HG03108 (cell line): ENCODE data around the gene FIBIN.

ENCODE experiments used
- ATAC-seq: cut with Tn5 transposase; IDR thresholded peaks from one replicate; pipeline ENCODE4 v1.9.1; 2021; ENCODE audit warnings: moderate library complexity; ENCODE audit not compliant: unreplicated experiment

The FIBIN gene

DNA sequence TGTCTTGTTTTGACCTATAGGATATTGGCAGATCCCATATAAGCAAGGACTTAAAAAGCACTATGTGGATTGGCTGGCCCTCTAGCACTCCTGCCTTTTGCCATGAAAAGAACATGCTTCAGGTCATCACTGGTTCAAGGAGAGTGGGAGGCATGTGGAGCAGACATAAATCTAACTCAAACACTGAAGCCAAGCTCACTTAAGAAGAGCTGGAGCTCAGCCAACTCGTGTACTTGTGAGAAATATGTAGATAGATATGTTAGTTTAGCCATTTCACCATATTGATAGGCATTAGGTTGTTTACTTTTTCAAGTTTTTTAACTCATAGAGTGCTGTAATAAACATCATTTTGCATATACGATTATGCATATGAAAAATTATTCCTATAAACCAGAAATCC lies 26.8 kb downstream of the FIBIN start:
- no peak for ATAC-seq

DNA sequence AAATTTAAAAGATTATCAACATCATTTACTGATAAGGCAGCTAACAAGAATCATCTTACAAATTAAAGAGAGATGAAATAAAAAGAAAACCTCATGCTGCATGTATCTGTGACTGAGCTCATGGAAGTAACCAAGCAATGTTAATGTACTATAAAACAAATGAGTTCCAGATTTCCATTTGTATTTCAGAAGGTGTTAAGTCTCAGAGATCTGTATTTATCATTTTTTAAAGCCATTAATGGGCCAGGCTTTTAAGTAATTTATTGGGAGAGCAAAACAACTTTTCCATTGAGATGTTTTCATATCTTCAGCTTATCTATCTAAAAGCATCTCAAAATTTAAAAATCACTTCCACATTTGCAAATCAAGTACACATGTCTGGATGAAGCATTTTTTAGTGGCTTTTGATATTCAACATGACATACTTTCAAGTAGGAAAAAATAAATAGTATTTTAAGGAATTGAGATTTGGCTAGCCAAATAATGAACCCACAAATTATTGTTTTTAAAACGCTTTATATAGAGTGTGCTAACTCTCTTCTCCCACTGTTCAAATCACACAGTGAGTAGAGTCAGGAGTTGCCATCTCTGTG lies 28.8 kb downstream of the FIBIN start:
- no peak for ATAC-seq

DNA sequence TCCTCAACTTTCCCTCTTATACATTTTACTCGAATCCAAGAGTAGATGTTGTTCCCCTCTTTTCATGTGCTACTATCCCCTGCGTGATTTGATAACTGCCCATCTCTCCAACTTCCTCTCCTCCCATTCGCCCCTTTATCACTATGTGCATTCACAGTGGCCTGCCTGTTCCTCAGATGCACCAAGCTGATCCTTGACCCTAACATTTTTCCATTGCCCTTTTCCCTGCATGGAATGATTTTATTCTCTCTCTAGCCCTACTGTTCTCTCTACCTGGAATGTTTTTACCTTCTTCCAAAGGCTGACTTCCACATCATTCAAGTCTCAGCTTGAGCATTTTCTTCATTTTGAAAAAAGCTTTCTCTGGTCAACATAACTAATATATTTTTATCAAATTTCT lies 31.0 kb downstream of the FIBIN start:
- ATAC-seq: no peak

DNA sequence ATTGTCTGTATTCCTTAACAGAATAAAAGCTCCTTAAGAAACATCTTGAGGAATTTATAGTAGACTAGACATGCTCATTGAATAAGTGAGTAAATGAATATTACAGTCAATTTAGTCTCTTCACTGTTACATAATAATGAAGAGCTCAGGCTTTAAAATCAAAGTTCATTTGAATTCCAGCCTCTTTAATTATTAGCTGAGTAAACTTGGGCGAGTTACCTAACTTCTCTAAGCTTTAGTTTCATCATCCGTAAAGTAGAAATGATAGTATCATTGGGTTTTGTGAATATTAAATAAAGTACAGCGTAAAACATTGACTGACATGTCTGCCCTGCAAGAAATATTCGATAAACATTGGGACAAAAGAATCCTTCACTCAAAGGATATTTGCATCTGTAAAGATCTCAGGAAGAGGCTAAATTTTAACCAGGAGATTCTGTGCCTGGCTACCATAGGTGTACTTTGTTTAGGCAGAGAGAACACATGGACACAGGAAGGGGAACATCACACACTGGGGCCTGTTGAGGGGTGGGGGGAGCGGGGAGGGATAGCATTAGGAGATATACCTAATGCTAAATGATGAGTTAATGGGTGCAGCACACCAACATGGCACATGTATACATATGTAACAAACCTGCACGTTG lies 31.5 kb downstream of the FIBIN start:
- ATAC-seq: no peak

DNA sequence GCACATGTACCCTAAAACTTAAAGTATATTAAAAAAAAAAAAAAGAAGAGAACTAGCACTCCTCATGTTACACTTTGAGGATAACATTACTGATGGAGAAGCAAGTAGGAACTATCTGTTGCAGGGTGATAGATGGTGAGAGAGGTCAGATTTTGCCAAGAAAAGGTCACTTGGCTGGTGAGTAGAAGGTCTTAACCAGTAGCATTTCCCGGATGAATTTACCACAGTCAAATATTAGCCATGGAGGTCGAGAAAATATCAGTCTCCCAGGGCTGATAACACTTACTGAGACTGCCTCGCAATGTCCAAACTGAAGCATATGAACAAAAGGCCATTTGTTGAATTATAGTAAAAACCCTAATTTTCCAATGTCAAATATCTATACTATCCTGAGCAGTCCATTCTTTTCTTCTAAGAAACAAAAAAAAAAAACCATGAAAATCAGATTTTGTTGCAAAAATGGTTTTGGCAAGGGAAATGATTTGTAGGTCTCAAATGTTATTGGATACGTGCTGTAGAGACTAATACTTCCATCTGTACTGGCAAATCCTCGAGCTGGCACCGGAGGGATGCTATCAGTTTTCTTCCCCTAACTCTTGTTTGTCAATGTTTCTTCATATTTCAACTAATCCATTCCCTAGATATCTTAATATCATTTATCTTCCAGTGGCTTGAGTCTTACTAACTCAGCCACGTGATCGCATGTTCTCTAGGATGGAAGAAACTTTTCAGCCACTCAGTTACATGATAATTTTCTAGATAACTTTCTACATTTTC lies 32.2 kb downstream of the FIBIN start:
- ATAC-seq: no peak

DNA sequence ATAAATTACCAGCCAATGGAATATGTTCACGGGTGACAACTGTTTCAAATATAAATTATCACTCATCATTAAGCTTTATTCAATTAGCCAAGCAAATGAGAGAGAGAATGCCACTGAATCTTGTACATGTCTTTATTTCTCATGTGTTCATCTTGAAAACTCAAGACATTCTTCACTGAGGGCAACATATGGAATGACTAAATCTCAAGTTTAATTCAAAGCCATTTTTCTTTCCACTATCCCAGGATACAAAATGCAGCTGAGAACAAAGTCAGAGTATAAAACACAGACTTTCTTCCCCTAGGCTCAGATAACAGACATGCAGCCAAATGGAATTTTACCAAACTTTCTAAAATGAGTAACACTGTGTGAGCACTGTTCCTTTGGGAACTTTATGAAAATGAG lies 34.7 kb downstream of the FIBIN start:
- no peak for ATAC-seq

DNA sequence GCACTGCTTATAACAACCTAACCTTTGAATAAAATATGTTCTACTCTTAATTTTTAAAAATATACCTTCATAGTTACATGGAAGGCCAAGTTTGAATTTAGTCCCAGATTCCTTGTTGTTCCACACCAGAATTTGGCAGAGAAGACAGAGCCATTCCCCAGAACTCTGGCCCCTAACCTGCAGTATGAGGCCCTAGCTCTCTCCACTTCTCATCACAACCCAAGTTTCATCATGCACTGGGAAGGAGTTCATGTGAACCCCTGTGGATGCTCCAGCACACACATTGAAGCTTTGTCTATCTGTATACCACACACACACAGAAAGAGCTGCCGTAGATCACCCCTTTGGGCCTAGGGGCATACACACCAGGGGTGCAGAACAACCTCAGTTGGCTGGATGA lies 36.1 kb downstream of the FIBIN start:
- no peak for ATAC-seq

DNA sequence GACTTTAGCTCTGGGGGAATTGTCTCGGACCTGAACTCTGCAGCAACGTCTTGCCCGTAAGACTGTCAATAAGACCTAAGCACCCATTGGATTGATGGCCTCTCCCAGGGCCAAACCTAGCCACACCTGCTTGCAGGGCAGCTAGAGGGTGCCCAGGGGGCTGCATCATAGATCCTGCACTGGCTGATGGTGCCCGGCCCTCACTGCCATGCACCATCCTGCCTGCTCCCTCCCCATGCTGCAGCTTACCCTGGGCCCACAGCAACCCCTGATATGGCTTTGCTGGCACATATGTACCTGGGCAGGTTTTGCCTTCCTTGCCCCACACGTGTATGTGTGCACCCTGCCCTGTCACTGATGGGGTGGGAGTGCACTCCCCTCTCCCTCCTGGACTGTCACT lies 37.8 kb downstream of the FIBIN start:
- ATAC-seq: no peak

DNA sequence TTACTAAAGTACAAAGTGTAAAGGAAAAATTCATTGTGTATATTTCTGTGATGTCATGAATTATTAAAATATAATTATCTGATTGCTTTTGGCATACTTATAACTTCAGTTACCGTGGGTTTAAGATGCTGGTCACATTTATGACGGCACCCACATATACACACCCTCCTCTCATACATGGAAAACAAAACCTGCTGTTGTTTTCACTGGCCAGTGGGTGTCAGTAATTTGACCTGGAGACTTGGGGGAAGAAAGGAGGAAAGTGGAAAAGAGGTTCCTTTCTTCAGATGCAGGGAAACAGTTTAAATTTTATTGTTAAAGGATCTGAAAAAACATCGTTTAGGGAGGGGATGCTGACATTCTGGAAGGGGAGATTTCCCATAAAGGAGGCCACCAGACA lies 46.0 kb downstream of the FIBIN start:
- no peak for ATAC-seq

DNA sequence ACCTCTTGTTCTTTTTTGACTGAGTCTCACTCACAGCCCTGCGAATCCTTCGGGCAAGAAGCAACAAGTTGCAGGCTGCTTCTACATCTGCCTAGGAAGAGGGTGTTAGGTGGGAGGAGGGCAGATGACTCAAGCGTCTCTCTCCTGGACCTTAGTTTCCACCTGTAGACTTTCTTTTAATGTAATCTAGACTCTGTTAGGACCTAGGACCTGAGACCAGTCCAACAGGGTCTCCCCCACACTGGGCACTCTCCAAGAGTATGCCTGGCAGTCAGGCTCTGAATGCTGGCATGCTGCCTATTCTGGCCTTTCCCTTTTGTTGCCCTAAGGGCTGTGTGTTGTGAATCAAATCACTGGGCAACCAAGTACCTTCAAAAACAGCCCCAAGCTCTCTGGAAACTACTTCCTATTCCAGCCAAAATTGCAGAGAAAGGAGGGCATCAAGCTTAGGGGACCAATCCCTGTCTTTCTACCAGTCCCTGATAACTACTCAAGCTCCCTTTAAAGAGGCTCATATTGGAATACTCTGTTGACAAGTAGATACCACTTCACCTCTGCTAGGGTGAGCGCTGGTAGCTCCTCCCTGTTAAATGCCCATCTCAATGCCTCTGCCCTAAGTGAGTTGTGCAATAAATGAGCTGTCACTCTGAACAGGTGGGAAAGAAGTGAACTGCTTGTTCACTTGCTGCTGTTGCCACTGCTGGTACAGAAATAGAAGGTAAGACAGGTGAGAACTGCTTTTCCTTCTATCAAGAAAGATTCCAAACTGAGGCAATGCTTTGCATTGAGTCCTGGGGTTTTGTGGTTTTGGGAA lies 46.6 kb downstream of the FIBIN start, which contains the start of gene BBOX1:
TSS of gene BBOX1 (plus strand) at position 514 of the 814 bp plus-strand sequence. CDS start 14,616 bp downstream, outside the sequence.
- no peak for ATAC-seq

DNA sequence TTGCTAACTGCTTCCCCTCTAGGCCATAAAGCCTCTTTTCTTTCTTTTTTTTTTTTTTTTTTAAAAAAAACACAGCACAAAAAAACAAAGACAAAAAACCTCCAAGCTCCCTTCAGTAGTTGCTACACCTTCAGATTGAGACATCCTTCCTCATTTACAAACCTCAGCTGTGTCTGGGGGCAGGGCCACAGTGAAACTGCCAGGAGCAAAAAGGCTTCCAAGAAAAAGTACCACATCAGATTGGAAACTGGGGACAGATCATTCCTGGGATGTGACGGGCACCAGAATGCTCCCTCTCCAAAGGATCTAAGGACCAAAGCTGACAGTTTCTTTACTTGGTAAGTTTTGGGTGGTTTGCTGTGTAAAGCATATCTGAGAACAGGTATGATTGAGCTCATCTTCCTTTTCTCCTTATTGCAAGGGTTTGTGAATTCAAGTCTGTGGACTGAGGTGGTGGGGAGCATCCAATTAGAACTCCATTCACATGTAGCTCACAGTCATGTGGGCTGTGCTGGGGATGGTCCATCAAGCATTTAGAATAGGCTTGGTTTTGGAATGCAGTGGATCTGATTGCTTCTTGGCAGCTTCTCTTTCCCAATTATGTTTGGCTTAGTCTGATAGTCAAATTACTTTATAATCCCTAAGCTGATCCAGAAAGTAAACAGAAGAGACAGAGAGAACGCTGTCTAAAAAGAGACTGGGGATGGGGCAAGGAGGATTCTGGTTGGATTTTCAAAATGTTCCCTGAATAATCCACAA lies 47.4 kb downstream of the FIBIN start:
- no peak for ATAC-seq
